HG03575 (cell line): ENCODE measurements around the gene DNAI1.

ENCODE experiments used
- ATAC-seq: cut with Tn5 transposase; IDR thresholded peaks from one replicate; pipeline ENCODE4 v1.9.1; 2021; ENCODE audit not compliant: unreplicated experiment, insufficient number of reproducible peaks, low FRiP score; ENCODE audit errors: extremely low read depth

DNAI1 gene

GRCh38 chr9:34551751-34552605, 93.4 kb downstream of the DNAI1 start:
- no peak for ATAC-seq

- no peak for ATAC-seq
These were observed 94.0 kb downstream of the DNAI1 start for GRCh38 chr9:34552606-34552981.

GRCh38 chr9:34552986-34553385, 94.4 kb downstream of the DNAI1 start:
- no peak for ATAC-seq

GRCh38 chr9:34553511-34554021, 95.0 kb downstream of the DNAI1 start:
- ATAC-seq, result no peak

GRCh38 chr9:34554211-34555001, 95.8 kb downstream of the DNAI1 start:
- no peak for ATAC-seq

GRCh38 chr9:34555002-34555348, 96.4 kb downstream of the DNAI1 start:
- no peak for ATAC-seq

GRCh38 chr9:34555500-34555899, 96.9 kb downstream of the DNAI1 start:
- ATAC-seq, result no peak

GRCh38 chr9:34555936-34556525, 97.4 kb downstream of the DNAI1 start:
- ATAC-seq, result no peak

- ATAC-seq, result no peak
These were observed 98.3 kb downstream of the DNAI1 start for GRCh38 chr9:34556949-34557348.

GRCh38 chr9:34557426-34558321, 99.1 kb downstream of the DNAI1 start:
- ATAC-seq, result no peak

- ATAC-seq, result no peak
These were observed 99.8 kb downstream of the DNAI1 start for GRCh38 chr9:34558364-34558763.

- ATAC-seq, result no peak
These were observed 100.5 kb downstream of the DNAI1 start for GRCh38 chr9:34558919-34559623.

- ATAC-seq, result no peak
These were observed 101.2 kb downstream of the DNAI1 start for GRCh38 chr9:34559624-34560455.

- ATAC-seq, result no peak
These were observed 102.1 kb downstream of the DNAI1 start for GRCh38 chr9:34560599-34561214.

- no peak for ATAC-seq
These were observed 103.6 kb downstream of the DNAI1 start for GRCh38 chr9:34562135-34562745.

GRCh38 chr9:34563262-34563661, 104.7 kb downstream of the DNAI1 start:
- ATAC-seq, result no peak

- no peak for ATAC-seq
These were observed 106.0 kb downstream of the DNAI1 start for GRCh38 chr9:34564617-34565016.
